Osteocyte (in vitro differentiated cells): ENCODE data around the gene TAB3. TPM values are rescaled to one million over a fixed set of nuclear protein-coding genes. Genes with fewer than 3 reads are reported as not detected.

Experiments
- DNase-seq: peaks from one replicate; pipeline ENCODE4 v3.0.0; 2021; ENCODE audit warnings: mixed read lengths; ENCODE audit not compliant: unreplicated experiment; ENCODE audit errors: extremely low spot score
- H3K27ac Mint-ChIP-seq: one replicate; pipeline ENCODE4 v1.8.0; 2021; ENCODE audit warnings: mild to moderate bottlenecking, mixed read lengths; ENCODE audit not compliant: unreplicated experiment
- H3K27me3 Mint-ChIP-seq: one replicate; pipeline ENCODE4 v1.8.0; 2021; ENCODE audit warnings: mixed read lengths; ENCODE audit not compliant: unreplicated experiment
- H3K36me3 Mint-ChIP-seq: one replicate; pipeline ENCODE4 v1.8.0; 2021; ENCODE audit warnings: mixed read lengths; ENCODE audit not compliant: unreplicated experiment
- H3K4me1 Mint-ChIP-seq: one replicate; pipeline ENCODE4 v1.8.0; 2021; ENCODE audit warnings: mixed read lengths; ENCODE audit not compliant: unreplicated experiment
- H3K4me3 Mint-ChIP-seq: one replicate; pipeline ENCODE4 v1.8.0; 2021; ENCODE audit warnings: mild to moderate bottlenecking, moderate library complexity, mixed read lengths; ENCODE audit not compliant: unreplicated experiment
- H3K9me3 Mint-ChIP-seq: one replicate; pipeline ENCODE4 v1.8.0; 2021; ENCODE audit warnings: mixed read lengths; ENCODE audit not compliant: unreplicated experiment
- CTCF ChIP-seq: fragments of 200-600 bp; sonication (generic); IDR thresholded peaks from 2 replicates; pipeline ENCODE4 v1.5.0; 2021; ENCODE audit warnings: antibody characterized with exemption, mild to moderate bottlenecking, moderate library complexity
- total RNA-seq: library from RNA; stranded (reverse); gene quantifications from 2 replicates; pipeline ENCODE4 v1.2.1, GENCODE V29; 2021

TAB3 gene
- total RNA-seq, 1 donor from 2014 or later, result 13.3 TPM

DNA sequence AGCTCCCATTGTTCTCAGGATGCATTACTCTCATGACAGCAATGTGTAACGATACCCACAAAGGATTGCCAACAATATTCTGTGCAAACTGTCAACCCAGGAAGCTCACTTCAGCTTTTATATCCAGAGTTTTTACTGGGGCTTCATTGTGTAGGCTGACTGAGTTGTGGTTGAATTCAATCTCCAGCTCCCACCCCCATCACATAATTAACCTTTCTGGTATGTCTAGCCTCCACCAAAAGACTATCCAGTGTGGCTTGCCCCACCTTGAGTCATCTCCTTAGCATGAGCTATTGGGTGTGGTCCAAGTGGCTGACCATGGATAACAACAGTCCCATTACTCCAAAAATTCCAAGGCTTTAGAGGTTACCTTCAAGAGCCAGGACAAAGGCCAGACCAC lies 17.7 kb upstream of the TAB3 start:
- Mint-ChIP-seq H3K4me1 (no peaks in the 10 kb centered on the region), H3K27ac (no peak overlapping the region), H3K4me3 (no peak overlapping the region), H3K36me3 (no peaks in the 10 kb centered on the region), H3K9me3 (no peaks in the 10 kb centered on the region), H3K27me3 (no peaks in the 10 kb centered on the region)
- no peak for TF ChIP-seq CTCF
- no peak for DNase-seq

DNA sequence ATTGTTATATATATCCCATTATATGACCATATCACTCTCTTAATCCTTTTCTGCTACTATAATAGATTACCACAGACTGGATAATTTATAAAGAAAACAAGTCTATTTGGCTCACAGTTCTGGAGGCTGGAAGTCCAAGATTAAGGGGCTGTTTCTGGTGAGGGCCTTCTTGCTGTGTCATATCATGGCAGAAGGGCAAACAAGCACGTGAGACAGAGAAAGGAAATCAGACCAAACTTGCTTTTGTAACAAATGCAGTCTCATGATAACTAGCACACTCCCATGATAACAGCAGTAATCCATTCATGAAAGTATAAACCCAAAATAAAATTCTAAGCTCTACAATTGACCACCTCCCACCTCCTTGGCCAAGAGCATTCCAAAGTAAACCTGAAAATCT lies 16.3 kb upstream of the TAB3 start:
- H3K36me3 Mint-ChIP-seq, result no peaks in the 10 kb centered on the region
- no peak overlapping the region for H3K4me3 Mint-ChIP-seq
- no peak for TF ChIP-seq CTCF

DNA sequence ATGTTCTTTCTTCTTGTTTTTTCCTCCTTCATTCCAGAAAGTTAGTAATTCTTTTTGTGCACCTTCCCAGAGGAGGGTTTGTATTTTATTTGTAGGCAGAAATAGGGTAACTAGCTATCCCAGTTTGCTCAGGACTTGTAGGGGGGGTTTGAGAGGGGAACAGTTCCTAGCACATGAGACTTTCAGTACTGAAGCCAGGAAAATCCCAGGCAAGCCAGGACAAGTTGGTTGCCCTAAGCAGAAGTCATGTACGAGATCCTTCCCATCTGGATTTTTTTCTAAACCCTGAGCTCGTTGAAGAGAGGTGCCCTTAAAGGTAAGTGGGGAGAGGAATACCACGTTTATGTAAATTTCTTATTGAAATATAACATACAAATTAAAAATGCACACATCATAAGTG lies 15.6 kb upstream of the TAB3 start:
- no peak for DNase-seq
- Mint-ChIP-seq H3K27me3 (no peaks in the 10 kb centered on the region), H3K4me1 (no peaks in the 10 kb centered on the region), H3K9me3 (no peaks in the 10 kb centered on the region), H3K4me3 (no peak overlapping the region), H3K36me3 (no peaks in the 10 kb centered on the region), H3K27ac (no peak overlapping the region)
- TF ChIP-seq CTCF, result no peak

More for the DNA sequence above, 16.3 kb upstream of the TAB3 start:
- no peak for DNase-seq
- Mint-ChIP-seq H3K9me3 (no peaks in the 10 kb centered on the region), H3K4me1 (no peaks in the 10 kb centered on the region), H3K27me3 (no peaks in the 10 kb centered on the region), H3K27ac (no peak overlapping the region)

- TF ChIP-seq CTCF, result no peak
- H3K27me3 Mint-ChIP-seq, result no peaks in the 10 kb centered on the region
- DNase-seq, result no peak
- no peaks in the 10 kb centered on the region for H3K9me3 Mint-ChIP-seq
- no peaks in the 10 kb centered on the region for H3K36me3 Mint-ChIP-seq
- H3K27ac Mint-ChIP-seq, result no peak overlapping the region
- no peak overlapping the region for H3K4me3 Mint-ChIP-seq
- no peaks in the 10 kb centered on the region for H3K4me1 Mint-ChIP-seq
These were observed 15.1 kb upstream of the TAB3 start for GRCh38 chrX:30904186-30904585.

DNA sequence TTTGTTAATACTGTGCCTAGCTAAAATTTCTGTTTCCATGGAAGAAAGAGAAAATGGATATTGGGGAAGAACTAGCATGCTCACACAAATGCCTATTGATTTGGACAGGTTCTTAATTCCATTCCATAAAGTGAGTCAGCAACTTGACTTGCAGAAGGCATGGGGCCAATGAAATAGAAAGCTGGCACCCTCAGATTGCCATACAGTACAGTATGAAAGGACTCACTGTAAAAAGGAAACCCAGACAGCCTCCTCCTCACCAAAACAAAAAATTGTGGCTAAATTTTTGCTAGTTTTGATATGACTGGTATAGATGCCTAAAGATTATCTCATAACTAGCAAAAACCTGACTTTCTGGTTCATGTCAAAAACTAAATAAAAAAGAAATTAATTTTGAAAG lies 11.2 kb upstream of the TAB3 start:
- Mint-ChIP-seq H3K27me3 (peaks cover 3% of the 10 kb centered on the region), H3K4me1 (no peaks in the 10 kb centered on the region), H3K27ac (no peak overlapping the region), H3K9me3 (no peaks in the 10 kb centered on the region), H3K4me3 (no peak overlapping the region), H3K36me3 (no peaks in the 10 kb centered on the region)
- no peak for TF ChIP-seq CTCF
- DNase-seq, result no peak
